Astrocyte (in vitro differentiated cells and primary cell): ENCODE results near the gene NPAS3. TPM values are rescaled to one million over a fixed set of nuclear protein-coding genes. Genes with fewer than 3 reads are reported as not detected.

ENCODE experiments used
- DNase-seq: peaks from one replicate; pipeline ENCODE4 v3.0.0-alpha.2; 2010; ENCODE audit warnings: low read depth
- FAIRE-seq: peaks from 2 replicates; lab custom pipeline; 2011; peaks lifted over from hg19 to GRCh38; lab: Jason Lieb, UNC
- H2AFZ ChIP-seq: 2 replicates; pipeline ENCODE4 v1.6.0; 2012; ENCODE audit warnings: low read depth, low read length, inconsistent platforms
- H3K27ac ChIP-seq: 2 replicates; pipeline ENCODE4 v1.5.1; 2011; ENCODE audit warnings: low read depth, low read length, inconsistent platforms
- H3K27me3 ChIP-seq: 2 replicates; pipeline ENCODE4 v1.6.0; 2011; ENCODE audit warnings: low read length, inconsistent platforms; ENCODE audit not compliant: insufficient read depth
- H3K36me3 ChIP-seq: 2 replicates; pipeline ENCODE4 v1.5.1; 2011; ENCODE audit warnings: low read length, inconsistent platforms; ENCODE audit not compliant: insufficient read depth
- H3K4me1 ChIP-seq: 2 replicates; pipeline ENCODE4 v1.5.1; 2011; ENCODE audit warnings: low read length, inconsistent platforms; ENCODE audit not compliant: insufficient read depth
- H3K4me2 ChIP-seq: 2 replicates; pipeline ENCODE4 v1.6.0; 2012; ENCODE audit warnings: low read length, inconsistent platforms
- H3K4me3 ChIP-seq: 2 replicates; pipeline ENCODE4 v1.5.1; 2011; ENCODE audit warnings: low read depth, mild to moderate bottlenecking, low read length, inconsistent platforms; ENCODE audit not compliant: insufficient read depth
- H3K79me2 ChIP-seq: 2 replicates; pipeline ENCODE4 v1.6.0; 2012; ENCODE audit warnings: mild to moderate bottlenecking, low read length, inconsistent platforms; ENCODE audit not compliant: insufficient read depth
- H3K9ac ChIP-seq: 2 replicates; pipeline ENCODE4 v1.6.0; 2012; ENCODE audit warnings: mild to moderate bottlenecking, low read length, inconsistent platforms
- H3K9me3 ChIP-seq: 2 replicates; pipeline ENCODE4 v1.5.1; 2012; ENCODE audit warnings: low read depth, mild to moderate bottlenecking, low read length, inconsistent platforms; ENCODE audit not compliant: insufficient read depth
- H4K20me1 ChIP-seq: 2 replicates; pipeline ENCODE4 v1.6.0; 2012; ENCODE audit warnings: low read length, inconsistent platforms; ENCODE audit not compliant: insufficient read depth
- H3K27ac Mint-ChIP-seq: one replicate; pipeline ENCODE4 v1.8.0; 2021; ENCODE audit warnings: mild to moderate bottlenecking, mixed read lengths; ENCODE audit not compliant: unreplicated experiment
- H3K27me3 Mint-ChIP-seq: one replicate; pipeline ENCODE4 v1.8.0; 2021; ENCODE audit warnings: low read depth, mixed read lengths; ENCODE audit not compliant: unreplicated experiment
- H3K36me3 Mint-ChIP-seq: one replicate; pipeline ENCODE4 v1.8.0; 2021; ENCODE audit warnings: low read depth, mixed read lengths; ENCODE audit not compliant: unreplicated experiment
- H3K4me1 Mint-ChIP-seq: one replicate; pipeline ENCODE4 v1.8.0; 2021; ENCODE audit warnings: low read depth, mixed read lengths; ENCODE audit not compliant: unreplicated experiment
- H3K4me3 Mint-ChIP-seq: one replicate; pipeline ENCODE4 v1.8.0; 2021; ENCODE audit warnings: mild to moderate bottlenecking, moderate library complexity, mixed read lengths; ENCODE audit not compliant: unreplicated experiment
- H3K9me3 Mint-ChIP-seq: one replicate; pipeline ENCODE4 v1.8.0; 2021; ENCODE audit warnings: mild to moderate bottlenecking, mixed read lengths; ENCODE audit not compliant: unreplicated experiment
- CTCF ChIP-seq: IDR thresholded peaks from 2 replicates; pipeline ENCODE4 v1.5.1; 2011; ENCODE audit warnings: low read depth, mild to moderate bottlenecking, inconsistent platforms, low read length, moderate library complexity; ENCODE audit not compliant: insufficient read depth
- EZH2 ChIP-seq: IDR thresholded peaks from 2 replicates; pipeline ENCODE4 v1.6.1; 2012; ENCODE audit warnings: mild to moderate bottlenecking, low read length, inconsistent platforms; ENCODE audit not compliant: insufficient read depth
- total RNA-seq: library from RNA; stranded (reverse); gene quantifications from 2 replicates; pipeline ENCODE4 v1.2.1, GENCODE V29; 2021

Gene NPAS3
- total RNA-seq, 1 donor from 2014 or later: 2.6 TPM

- no peak for FAIRE-seq
- Histone ChIP-seq H3K27me3 (no peaks in the 10 kb centered on the region), H3K4me1 (no peaks in the 10 kb centered on the region), H3K79me2 (peaks cover 10% of the 10 kb centered on the region), H2AFZ (no peak overlapping the region), H3K4me3 (no peak overlapping the region), H3K9ac (no peak overlapping the region), H4K20me1 (no peaks in the 10 kb centered on the region), H3K36me3 (no peaks in the 10 kb centered on the region), H3K9me3 (no peaks in the 10 kb centered on the region), H3K27ac (no peak overlapping the region), H3K4me2 (no peak overlapping the region)
- H3K27ac Mint-ChIP-seq: no peak overlapping the region
- H3K9me3 Mint-ChIP-seq: no peaks in the 10 kb centered on the region
- H3K36me3 Mint-ChIP-seq: no peaks in the 10 kb centered on the region
- H3K4me1 Mint-ChIP-seq: peaks cover under 1% of the 10 kb centered on the region
- DNase-seq: no peak
- no peak overlapping the region for H3K4me3 Mint-ChIP-seq
- TF ChIP-seq CTCF (no peak), EZH2 (no peak)
- no peaks in the 10 kb centered on the region for H3K27me3 Mint-ChIP-seq
These were observed 41.7 kb downstream of the NPAS3 start for GRCh38 chr14:32980178-32980901.

- H3K9ac ChIP-seq: no peak overlapping the region
- FAIRE-seq (no peak), DNase-seq (no peak)
- H3K27me3 ChIP-seq: no peaks in the 10 kb centered on the region
- Mint-ChIP-seq H3K27ac (no peak overlapping the region), H3K4me1 (peaks cover 7% of the 10 kb centered on the region), H3K27me3 (no peaks in the 10 kb centered on the region), H3K36me3 (no peaks in the 10 kb centered on the region), H3K4me3 (no peak overlapping the region), H3K9me3 (no peaks in the 10 kb centered on the region)
- peaks cover 5% of the 10 kb centered on the region for H3K4me1 ChIP-seq
- H3K79me2 ChIP-seq: peaks cover 10% of the 10 kb centered on the region
- H3K27ac ChIP-seq: no peak overlapping the region
- H3K4me2 ChIP-seq: no peak overlapping the region
- TF ChIP-seq EZH2: no peak
- H2AFZ ChIP-seq: no peak overlapping the region
- H3K9me3 ChIP-seq: no peaks in the 10 kb centered on the region
- H3K36me3 ChIP-seq: no peaks in the 10 kb centered on the region
- H3K4me3 ChIP-seq: no peak overlapping the region
- no peaks in the 10 kb centered on the region for H4K20me1 ChIP-seq
These were observed 42.3 kb downstream of the NPAS3 start for GRCh38 chr14:32980902-32981501.

- Histone ChIP-seq H2AFZ (no peak overlapping the region), H3K9ac (no peak overlapping the region), H3K36me3 (no peaks in the 10 kb centered on the region), H4K20me1 (no peaks in the 10 kb centered on the region), H3K4me3 (no peak overlapping the region), H3K4me1 (peaks cover 14% of the 10 kb centered on the region), H3K27me3 (no peaks in the 10 kb centered on the region), H3K79me2 (peaks cover 15% of the 10 kb centered on the region), H3K4me2 (no peak overlapping the region), H3K27ac (no peak overlapping the region), H3K9me3 (no peaks in the 10 kb centered on the region)
- TF ChIP-seq CTCF: no peak
- no peak for TF ChIP-seq EZH2
- DNase-seq (no peak), FAIRE-seq (no peak)
- no peak overlapping the region for H3K4me3 Mint-ChIP-seq
- peaks cover 15% of the 10 kb centered on the region for H3K4me1 Mint-ChIP-seq
- H3K27me3 Mint-ChIP-seq: no peaks in the 10 kb centered on the region
- no peaks in the 10 kb centered on the region for H3K36me3 Mint-ChIP-seq
- peaks cover 1% of the 10 kb centered on the region for H3K9me3 Mint-ChIP-seq
- H3K27ac Mint-ChIP-seq: no peak overlapping the region
These were observed 45.7 kb downstream of the NPAS3 start for GRCh38 chr14:32984241-32984930.
